ENCODE measurements around the gene IL25. TPM values are rescaled to one million over a fixed set of nuclear protein-coding genes. Genes with fewer than 3 reads are reported as not detected.
"Not testable (repeated sequence)": the region's sequence is repeated elsewhere in the genome, so short reads cannot be mapped to it uniquely, and the experiment has no call there.

Gene IL25
- total and polyA plus RNA-seq, 4 donors: not detected

DNA sequence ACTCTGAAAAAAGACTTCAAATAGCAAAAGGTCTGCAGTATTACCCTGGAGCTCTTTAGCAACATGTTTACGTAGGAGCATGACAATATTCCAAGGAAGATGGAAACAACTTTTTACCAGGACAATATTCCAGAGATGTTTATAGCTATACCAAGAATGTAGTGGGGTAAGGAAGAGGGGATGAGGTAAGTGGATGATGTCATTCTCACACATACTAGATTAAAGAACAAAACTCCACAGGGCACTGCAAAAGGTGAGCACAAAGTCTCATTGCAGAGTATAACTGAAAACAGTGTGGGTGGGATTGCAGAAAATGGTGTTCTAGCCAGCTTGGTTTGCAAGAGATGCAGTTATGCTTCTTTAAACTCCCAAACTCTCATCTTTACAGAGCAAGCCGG is 12.6 kb downstream of the IL25 start:
- Histone ChIP-seq H3K9ac (ENCODE audit: insufficient read depth in 1 of 2, low read length in 2 of 2) (no peak overlapping the region), H3K27me3 (ENCODE audit: control insufficient read depth in 3 of 3, insufficient read depth in 3 of 3, low read length in 2 of 3) (no peaks in the 10 kb centered on the region), H3K36me3 (ENCODE audit: control insufficient read depth in 4 of 4, insufficient read depth in 4 of 4, low read length in 4 of 4) (peaks cover 0 to 10% (median 0%) of the 10 kb centered on the region in 4 donors), H3K9me3 (ENCODE audit: control insufficient read depth in 4 of 4, insufficient read depth in 3 of 4, low read length in 3 of 4) (no peaks in the 10 kb centered on the region), H3K4me3 (no peak overlapping the region), H3K27ac (ENCODE audit: low read depth in 1 of 2, low read length in 1 of 2) (no peak overlapping the region), H3K4me1 (ENCODE audit: control insufficient read depth in 5 of 5, insufficient read depth in 5 of 5, low read length in 5 of 5) (no peaks in the 10 kb centered on the region)
- WGBS, 2 donors: 80 to 85% methylated on average over 2 of the region's 2 CpGs
- TF ChIP-seq, protein P1, sequence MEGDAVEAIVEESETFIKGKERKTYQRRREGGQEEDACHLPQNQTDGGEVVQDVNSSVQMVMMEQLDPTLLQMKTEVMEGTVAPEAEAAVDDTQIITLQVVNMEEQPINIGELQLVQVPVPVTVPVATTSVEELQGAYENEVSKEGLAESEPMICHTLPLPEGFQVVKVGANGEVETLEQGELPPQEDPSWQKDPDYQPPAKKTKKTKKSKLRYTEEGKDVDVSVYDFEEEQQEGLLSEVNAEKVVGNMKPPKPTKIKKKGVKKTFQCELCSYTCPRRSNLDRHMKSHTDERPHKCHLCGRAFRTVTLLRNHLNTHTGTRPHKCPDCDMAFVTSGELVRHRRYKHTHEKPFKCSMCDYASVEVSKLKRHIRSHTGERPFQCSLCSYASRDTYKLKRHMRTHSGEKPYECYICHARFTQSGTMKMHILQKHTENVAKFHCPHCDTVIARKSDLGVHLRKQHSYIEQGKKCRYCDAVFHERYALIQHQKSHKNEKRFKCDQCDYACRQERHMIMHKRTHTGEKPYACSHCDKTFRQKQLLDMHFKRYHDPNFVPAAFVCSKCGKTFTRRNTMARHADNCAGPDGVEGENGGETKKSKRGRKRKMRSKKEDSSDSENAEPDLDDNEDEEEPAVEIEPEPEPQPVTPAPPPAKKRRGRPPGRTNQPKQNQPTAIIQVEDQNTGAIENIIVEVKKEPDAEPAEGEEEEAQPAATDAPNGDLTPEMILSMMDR (IDR thresholded peaks at IDR 0.05; ENCODE audit: control extremely low read depth, extremely low read depth): no peak
- DNase-seq: no peak
- no peak for ATAC-seq (ENCODE audit: insufficient read depth, low FRiP score)

DNA sequence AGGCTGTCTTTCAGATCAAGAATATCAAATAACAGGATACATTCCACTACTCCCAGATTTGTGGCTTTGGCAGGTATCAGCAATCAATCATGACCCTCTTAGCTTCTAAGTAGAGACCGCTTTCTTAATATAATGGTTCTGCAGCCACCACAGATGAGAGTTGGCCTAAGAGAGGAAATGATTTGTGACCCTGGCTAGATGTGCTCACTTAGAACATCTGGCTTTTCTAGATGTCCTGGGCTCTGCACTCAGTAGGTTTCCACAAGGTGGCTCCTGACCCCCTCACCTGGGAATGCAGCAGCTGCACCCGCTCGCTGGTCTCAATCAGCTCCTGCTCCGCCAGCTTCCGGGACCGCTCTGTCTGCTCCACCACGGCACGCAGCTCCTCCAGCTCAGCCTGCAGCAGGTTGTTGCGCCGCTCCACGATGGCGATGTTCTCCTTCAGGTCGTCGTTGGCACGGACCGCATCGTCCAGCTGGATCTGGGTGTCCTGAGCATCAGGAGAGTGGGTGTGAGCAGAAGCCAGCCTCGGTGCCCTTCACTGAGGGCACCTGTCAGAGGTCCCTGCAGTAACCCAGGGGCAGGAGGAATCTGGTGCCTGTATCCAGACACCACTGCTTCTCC is 13.1 kb downstream of the IL25 start:
- peaks cover 0 to 10% (median 0%) of the 10 kb centered on the region in 4 donors for H3K36me3 ChIP-seq (ENCODE audit: control insufficient read depth in 4 of 4, insufficient read depth in 4 of 4, low read length in 4 of 4)
- H3K27me3 ChIP-seq (ENCODE audit: control insufficient read depth in 3 of 3, insufficient read depth in 3 of 3, low read length in 2 of 3): no peaks in the 10 kb centered on the region
- no peaks in the 10 kb centered on the region for H3K4me1 ChIP-seq (ENCODE audit: control insufficient read depth in 5 of 5, insufficient read depth in 5 of 5, low read length in 5 of 5)
- WGBS, 2 donors: 88 to 91% methylated on average over 18 of the region's 18 CpGs
- no peak overlapping the region for H3K4me3 ChIP-seq
- ATAC-seq (ENCODE audit: insufficient read depth, low FRiP score): no peak
- no peak overlapping the region for H3K9ac ChIP-seq (ENCODE audit: insufficient read depth in 1 of 2, low read length in 2 of 2)
- TF ChIP-seq, protein P1 (IDR thresholded peaks at IDR 0.05; ENCODE audit: control extremely low read depth, extremely low read depth): no peak
- no peaks in the 10 kb centered on the region for H3K9me3 ChIP-seq (ENCODE audit: control insufficient read depth in 4 of 4, insufficient read depth in 3 of 4, low read length in 3 of 4)
- no peak overlapping the region for H3K27ac ChIP-seq (ENCODE audit: low read depth in 1 of 2, low read length in 1 of 2)
- DNase-seq: no peak

DNA sequence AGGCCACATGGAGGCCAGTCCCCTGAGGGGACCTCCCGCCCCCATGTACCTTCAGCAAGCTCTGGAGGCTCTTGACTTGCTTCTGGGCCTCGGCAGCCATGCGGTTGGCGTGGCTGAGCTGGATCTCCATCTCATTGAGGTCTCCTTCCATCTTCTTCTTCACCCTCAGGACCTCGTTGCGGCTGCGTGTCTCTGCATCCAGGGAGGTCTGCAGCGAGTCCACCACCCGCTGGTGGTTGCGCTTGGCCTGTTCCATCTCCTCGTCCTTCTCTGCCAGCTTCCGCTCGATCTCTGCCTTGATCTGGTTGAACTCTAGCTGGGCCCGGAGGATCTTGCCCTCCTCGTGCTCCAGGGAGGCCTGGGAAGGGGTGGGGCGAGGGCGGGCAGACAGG is 13.7 kb downstream of the IL25 start:
- not testable (repeated sequence) for H3K9ac ChIP-seq (ENCODE audit: insufficient read depth in 1 of 2, low read length in 2 of 2); H3K9me3 ChIP-seq (ENCODE audit: control insufficient read depth in 4 of 4, insufficient read depth in 3 of 4, low read length in 3 of 4); H3K27ac ChIP-seq (ENCODE audit: low read depth in 1 of 2, low read length in 1 of 2); H3K4me3 ChIP-seq; ATAC-seq (ENCODE audit: insufficient read depth, low FRiP score); H3K4me1 ChIP-seq (ENCODE audit: control insufficient read depth in 5 of 5, insufficient read depth in 5 of 5, low read length in 5 of 5); DNase-seq; H3K27me3 ChIP-seq (ENCODE audit: control insufficient read depth in 3 of 3, insufficient read depth in 3 of 3, low read length in 2 of 3)
- peaks cover 0 to 10% (median 0%) of the 10 kb centered on the region in 4 donors for H3K36me3 ChIP-seq (ENCODE audit: control insufficient read depth in 4 of 4, insufficient read depth in 4 of 4, low read length in 4 of 4)
- WGBS, 2 donors: 84 to 95% methylated on average over 17 of the region's 17 CpGs

DNA sequence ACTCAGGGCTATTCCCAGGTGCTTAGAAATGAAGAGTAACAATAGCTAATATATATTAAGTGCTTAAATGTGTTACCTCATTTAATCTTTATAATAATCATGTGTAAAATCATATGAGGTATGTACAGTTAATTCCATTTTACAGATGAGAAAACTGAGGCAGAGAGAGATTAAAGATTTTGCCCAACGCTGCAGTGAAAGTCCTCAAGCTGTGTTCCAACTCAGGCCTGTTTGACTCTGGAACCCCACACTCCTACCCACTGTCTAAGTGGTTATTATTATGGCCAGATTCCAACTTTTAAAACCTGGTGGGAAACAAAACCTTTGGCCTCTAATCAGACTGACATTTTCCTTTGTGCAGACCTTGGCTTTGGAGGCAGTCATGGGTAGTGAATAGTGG is 14.4 kb downstream of the IL25 start:
- TF ChIP-seq, protein P1 (IDR thresholded peaks at IDR 0.05; ENCODE audit: control extremely low read depth, extremely low read depth): no peak
- 82 to 97% methylated on average over 1 of the region's 1 CpG for WGBS, 2 donors
- no peak for DNase-seq
- H3K27me3 ChIP-seq (ENCODE audit: control insufficient read depth in 3 of 3, insufficient read depth in 3 of 3, low read length in 2 of 3): no peaks in the 10 kb centered on the region
- H3K9ac ChIP-seq (ENCODE audit: insufficient read depth in 1 of 2, low read length in 2 of 2): no peak overlapping the region
- no peak for ATAC-seq (ENCODE audit: insufficient read depth, low FRiP score)
- H3K36me3 ChIP-seq (ENCODE audit: control insufficient read depth in 4 of 4, insufficient read depth in 4 of 4, low read length in 4 of 4): peaks cover 0 to 10% (median 0%) of the 10 kb centered on the region in 4 donors
- no peak overlapping the region for H3K27ac ChIP-seq (ENCODE audit: low read depth in 1 of 2, low read length in 1 of 2)
- no peak overlapping the region for H3K4me3 ChIP-seq
- H3K9me3 ChIP-seq (ENCODE audit: control insufficient read depth in 4 of 4, insufficient read depth in 3 of 4, low read length in 3 of 4): no peaks in the 10 kb centered on the region
- no peaks in the 10 kb centered on the region for H3K4me1 ChIP-seq (ENCODE audit: control insufficient read depth in 5 of 5, insufficient read depth in 5 of 5, low read length in 5 of 5)
